HL-60/S4 treated with phorbol 12-myristate 13-acetate at 8.2 ng/mL for 4 days and 3 days (cell line): ENCODE measurements around the gene MCU.

Experiments
- in situ Hi-C: fragments of 300-500 bp; cut with MboI; formaldehyde crosslinking; loops from 2 replicates; pipeline ENCODE4 v1.15.0; 2022; ENCODE audit warnings: low sequenced_read_pairs

The MCU gene

GRCh38 chr10:72930276-72930675 is 238.3 kb downstream of the MCU start:
- in situ Hi-C loops: no loop called here

DNA sequence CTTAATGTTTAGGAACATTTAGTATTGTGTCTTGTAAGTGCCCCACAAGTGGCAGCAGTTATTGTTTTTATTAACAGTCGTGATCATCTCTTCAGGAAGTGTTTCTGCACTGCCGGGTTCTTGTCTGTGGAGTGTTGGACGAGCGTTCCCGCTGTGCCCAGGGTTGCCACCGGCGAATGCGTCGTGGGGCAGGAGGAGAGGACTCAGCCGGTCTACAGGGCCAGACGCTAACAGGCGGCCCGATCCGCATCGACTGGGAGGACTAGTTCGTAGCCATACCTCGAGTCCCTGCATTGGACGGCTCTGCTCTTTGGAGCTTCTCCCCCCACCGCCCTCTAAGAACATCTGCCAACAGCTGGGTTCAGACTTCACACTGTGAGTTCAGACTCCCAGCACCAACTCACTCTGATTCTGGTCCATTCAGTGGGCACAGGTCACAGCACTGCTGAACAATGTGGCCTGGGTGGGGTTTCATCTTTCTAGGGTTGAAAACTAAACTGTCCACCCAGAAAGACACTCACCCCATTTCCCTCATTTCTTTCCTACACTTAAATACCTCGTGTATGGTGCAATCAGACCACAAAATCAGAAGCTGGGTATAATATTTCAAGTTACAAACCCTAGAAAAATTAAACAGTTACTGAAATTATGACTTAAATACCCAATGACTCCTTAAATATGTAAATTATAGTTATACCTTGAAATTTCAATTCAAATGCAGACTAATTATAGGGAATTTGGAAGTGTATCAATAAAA is 240.5 kb downstream of the MCU start:
- in situ Hi-C loops: no loop called here

DNA sequence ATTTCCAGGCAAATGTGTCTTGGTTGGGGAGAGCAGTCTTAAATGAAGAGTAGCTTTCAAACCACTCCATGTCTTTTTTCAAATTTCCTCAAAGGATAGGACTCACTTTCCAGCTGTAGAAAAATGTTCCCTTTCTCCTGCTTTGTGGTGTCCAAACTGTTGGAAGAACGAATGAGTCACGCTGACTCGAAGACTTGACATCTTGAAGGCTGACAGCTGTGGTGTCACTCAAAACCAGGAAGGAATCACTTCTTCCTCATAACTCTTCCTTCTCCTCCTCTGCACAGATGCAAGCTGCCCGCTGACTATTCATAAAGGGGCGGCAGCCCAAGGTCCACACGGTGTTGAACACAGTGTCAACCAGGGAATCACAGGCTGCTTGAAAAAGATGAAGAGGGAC is 243.4 kb downstream of the MCU start:
- in situ Hi-C loops: no loop called here
